ENCODE measurements around the gene SKP1.
"Not testable (repeated sequence)": the region's sequence is repeated elsewhere in the genome, so short reads cannot be mapped to it uniquely, and the experiment has no call there.

SKP1 gene

GRCh38 chr5:134153657-134154056, 23.1 kb downstream of the SKP1 start:
- DNase-seq = peak in 1 of 2 experiments; percentile 32
- TF ChIP-seq GATA1 (IDR thresholded peaks at IDR 0.05; ENCODE audit: low read depth, low read length) (no peak), POLR2A (IDR thresholded peaks at IDR 0.05; ENCODE audit: low read length) (no peak)

DNA sequence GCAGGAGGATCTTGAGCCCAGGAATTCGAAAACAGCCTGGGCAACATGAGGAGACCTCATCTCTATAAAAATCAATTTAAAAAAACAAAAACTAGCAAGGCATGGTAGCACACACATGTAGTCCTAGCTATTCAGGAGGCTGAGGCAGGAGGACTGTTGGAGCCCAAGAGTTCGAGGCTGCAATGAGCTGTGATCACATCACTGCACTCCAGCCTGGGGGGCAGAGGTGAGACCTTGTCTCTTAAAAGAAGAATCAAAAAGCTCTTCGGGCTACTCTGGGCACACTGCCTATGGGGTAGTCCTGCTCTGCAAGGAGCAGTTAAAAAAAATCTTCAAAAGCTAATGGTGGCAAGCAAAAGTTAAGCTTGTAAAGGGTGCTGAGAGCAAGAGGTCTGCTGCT, 23.5 kb downstream of the SKP1 start:
- TF ChIP-seq GATA1 (IDR thresholded peaks at IDR 0.05; ENCODE audit: low read depth, low read length) (no peak), POLR2A (IDR thresholded peaks at IDR 0.05; ENCODE audit: low read length) (no peak)
- DNase-seq = no peak

DNA sequence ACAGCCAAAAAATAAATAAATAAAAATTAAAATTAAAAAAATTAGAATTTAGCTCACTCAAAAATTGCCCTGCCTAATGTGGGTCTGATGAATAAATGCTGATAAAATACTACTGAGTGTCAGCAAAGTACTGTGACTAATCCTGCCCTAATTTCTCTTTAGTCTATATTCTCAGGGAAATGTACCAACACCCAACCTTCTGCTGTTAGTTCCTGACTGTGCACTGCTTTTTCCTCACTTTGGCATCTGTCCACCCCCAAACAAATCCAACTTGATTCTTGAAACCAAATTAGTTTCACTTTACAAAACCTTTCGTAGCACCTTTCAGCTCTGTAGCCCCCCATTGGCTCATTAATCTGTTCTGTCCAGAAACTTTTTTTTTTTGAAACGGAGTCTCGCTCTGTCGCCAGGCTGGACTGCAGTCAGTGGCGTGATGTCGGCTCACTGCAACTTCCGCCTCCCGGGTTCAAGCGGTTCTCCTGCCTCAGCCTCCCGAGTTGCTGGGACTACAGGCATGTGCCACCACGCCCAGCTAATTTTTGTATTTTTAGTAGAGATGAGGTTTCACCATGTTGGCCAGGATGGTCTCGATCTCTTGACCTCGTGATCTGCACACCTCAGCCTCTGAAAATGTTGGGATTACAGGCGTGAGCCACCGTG, 24.4 kb downstream of the SKP1 start:
- DNase-seq = not testable (repeated sequence)

- TF ChIP-seq GATA1 (IDR thresholded peaks at IDR 0.05; ENCODE audit: low read depth, low read length) (no peak), POLR2A (IDR thresholded peaks at IDR 0.05; ENCODE audit: low read length) (no peak)
- DNase-seq = no peak
These were observed 25.0 kb downstream of the SKP1 start for GRCh38 chr5:134151723-134152122.

DNA sequence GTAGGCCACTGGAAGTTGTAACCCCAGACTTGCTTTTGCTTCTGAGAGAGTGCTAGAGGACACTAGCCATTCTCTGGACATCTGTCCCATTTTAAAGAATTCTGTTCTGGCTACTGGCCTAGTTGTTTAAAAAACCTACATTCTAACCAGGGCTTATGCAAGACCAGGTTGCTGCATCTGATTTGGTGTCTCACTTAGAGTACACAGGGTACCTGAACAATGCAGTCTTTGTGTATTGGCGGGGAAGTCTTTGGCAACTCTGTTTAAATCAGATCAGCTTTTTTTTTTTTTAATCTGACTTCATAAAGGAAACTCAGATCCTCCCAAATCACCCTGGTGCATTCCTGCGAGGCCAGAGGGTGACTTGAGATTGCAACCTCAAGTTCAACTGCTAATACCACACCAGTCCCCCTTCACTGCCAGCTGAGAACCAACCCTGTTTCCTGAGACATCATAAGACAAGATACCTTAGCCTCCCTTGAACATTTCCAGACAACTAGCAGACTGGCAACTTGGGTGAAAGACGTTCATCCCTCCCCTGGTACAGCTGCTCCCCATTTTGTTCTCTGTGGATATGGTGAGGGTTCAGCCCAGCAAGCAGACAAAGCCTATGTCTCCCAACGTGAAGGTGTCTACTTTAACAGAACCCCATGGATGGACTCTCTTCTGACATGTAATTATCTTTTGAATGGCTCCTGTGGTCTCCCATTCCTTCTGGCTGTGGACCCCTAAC, 27.0 kb downstream of the SKP1 start:
- no peak for TF ChIP-seq POLR2A (IDR thresholded peaks at IDR 0.05; ENCODE audit: low read length)
- DNase-seq = no peak

GRCh38 chr5:134148986-134149539, 27.7 kb downstream of the SKP1 start:
- DNase-seq = no peak
- TF ChIP-seq GATA1 (IDR thresholded peaks at IDR 0.05; ENCODE audit: low read depth, low read length) (no peak), POLR2A (IDR thresholded peaks at IDR 0.05; ENCODE audit: low read length) (no peak)

DNA sequence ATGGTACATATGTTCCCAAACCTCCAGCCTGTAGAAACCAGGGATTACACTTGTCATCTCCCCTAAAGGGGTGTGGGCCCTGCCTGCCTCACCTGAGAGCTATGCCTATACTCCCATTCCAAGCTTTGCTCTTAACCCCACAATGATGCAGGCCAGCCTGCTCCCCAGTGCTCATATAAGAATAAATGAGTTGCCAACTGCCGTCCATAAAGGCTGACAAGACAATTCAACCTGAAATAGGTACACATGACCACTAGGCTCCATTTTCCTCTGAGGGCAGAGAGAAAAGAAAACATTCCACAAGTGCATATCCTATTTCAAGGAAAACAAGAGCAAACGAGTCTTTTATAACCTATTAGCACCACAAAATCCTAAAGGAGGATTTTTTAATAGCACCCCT, 28.4 kb downstream of the SKP1 start:
- TF ChIP-seq POLR2A (IDR thresholded peaks at IDR 0.05; ENCODE audit: low read length) = no peak
- no peak for TF ChIP-seq GATA1 (IDR thresholded peaks at IDR 0.05; ENCODE audit: low read depth, low read length)
- DNase-seq = no peak

DNA sequence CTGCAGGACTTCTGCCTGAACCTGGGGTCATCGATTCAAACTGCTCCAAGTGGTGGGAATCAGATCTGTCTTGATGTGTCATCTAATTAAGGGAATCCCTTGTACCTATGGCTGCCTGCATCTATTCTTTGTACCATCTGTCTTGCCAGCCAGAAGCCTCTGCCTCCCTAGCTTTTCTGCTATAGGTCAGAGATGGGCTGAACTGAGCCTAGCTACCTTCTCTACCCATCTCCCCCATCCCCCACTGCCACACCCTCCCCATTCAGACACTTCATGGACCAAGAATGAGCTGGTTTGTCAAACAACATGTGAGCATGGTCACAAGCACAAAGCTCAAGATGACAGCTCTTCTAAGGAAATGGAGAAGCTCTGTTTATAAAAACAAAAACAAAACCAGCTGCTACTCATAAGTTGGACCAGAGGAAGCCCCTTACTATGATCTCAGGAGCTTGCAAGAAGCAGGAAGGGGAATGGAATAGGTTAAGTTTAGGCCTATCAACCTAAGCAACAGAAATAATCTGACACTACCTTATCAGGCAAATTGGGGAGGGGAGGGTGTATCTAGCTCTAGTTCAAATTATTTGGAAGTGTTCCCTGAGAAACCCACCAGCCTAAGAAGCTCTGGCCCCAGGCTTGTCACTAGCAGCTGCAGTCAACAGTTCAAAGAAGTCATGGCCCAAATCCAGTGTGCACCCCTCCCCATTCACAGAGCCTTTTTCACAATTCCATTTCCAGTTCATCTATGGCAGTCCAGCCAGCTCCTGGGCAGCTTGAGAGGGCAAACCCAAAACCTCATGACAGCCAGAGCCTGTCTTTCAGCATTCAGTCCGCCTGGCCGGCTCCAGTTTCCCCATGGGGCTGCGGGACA, 29.9 kb downstream of the SKP1 start:
- no peak for DNase-seq
- TF ChIP-seq POLR2A (IDR thresholded peaks at IDR 0.05; ENCODE audit: low read length) (no peak), GATA1 (IDR thresholded peaks at IDR 0.05; ENCODE audit: low read depth, low read length) (no peak)

DNA sequence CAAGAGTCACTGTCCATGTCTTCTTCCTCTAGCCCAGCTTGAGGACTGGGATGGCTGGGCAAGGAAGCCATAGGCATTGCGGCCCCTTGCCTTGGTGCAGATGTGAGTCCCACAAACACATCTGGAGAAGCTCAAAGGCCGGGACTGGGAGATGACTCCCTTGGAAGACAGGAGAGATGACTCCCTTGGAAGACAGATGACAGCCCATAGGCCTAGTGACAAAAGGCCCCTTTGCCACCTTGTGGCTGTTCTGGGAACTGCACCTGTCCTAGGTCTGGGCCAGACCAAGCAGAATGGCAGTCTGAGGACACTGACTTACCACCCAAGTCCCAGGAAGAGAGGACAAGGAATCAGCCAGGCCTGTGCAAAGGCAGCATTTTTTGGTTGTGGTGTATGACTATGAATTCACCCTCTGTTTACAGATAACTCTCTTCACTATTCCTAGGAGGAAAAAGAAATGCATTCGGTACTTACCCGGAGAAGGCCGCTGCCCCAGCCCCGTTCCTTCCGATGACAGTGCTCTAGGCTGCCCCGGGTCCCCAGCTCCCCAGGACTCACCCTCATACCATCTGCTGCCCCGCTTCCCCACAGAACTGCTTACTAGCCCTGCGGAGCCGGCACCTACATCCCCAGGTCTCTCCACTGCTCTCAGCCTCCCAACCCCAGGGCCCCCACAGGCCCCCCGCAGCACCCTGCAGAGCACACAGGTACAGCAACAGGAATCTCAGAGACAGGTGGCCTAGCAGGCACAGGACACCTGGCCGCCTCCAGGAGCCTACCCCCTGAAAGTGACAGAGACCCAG, 30.8 kb downstream of the SKP1 start:
- peak; percentile 74 to 87 for DNase-seq
- TF ChIP-seq POLR2A (IDR thresholded peaks at IDR 0.05; ENCODE audit: low read length) (no peak), GATA1 (IDR thresholded peaks at IDR 0.05; ENCODE audit: low read depth, low read length) (no peak)

- no peak for DNase-seq
- TF ChIP-seq POLR2A (IDR thresholded peaks at IDR 0.05; ENCODE audit: low read length) (no peak), GATA1 (IDR thresholded peaks at IDR 0.05; ENCODE audit: low read depth, low read length) (no peak)
These were observed 31.6 kb downstream of the SKP1 start for GRCh38 chr5:134145041-134145757.

- TF ChIP-seq GATA1 (IDR thresholded peaks at IDR 0.05; ENCODE audit: low read depth, low read length) = no peak
- TF ChIP-seq POLR2A (IDR thresholded peaks at IDR 0.05; ENCODE audit: low read length) = no peak
- no peak for DNase-seq
These were observed 32.5 kb downstream of the SKP1 start for GRCh38 chr5:134143944-134144941.

- TF ChIP-seq POLR2A (IDR thresholded peaks at IDR 0.05; ENCODE audit: low read length) (no peak), GATA1 (IDR thresholded peaks at IDR 0.05; ENCODE audit: low read depth, low read length) (no peak)
- DNase-seq = no peak
These were observed 33.3 kb downstream of the SKP1 start for GRCh38 chr5:134143431-134143830.
